Stimulated activated CD4-positive, alpha-beta T cell treated with anti-CD3 and anti-CD28 coated beads, Interleukin-12 subunit alpha, Interleukin-12 subunit beta, amount 100 ng/mL, for 48 hours (primary cell): ENCODE results near the gene FBXO48.
A peak's percentile ranks its signal among the peaks of the same experiment; 100 is the strongest.
"Not testable (repeated sequence)": the region's sequence is repeated elsewhere in the genome, so short reads cannot be mapped to it uniquely, and the experiment has no call there.

ENCODE experiments used
- DNase-seq, 3 donors: peaks; one replicate each; pipeline ENCODE4 v3.0.0-alpha.2; 2020; ENCODE audit warnings: low read depth in 2 of 3, low spot score in 1 of 3

FBXO48 gene, protein sequence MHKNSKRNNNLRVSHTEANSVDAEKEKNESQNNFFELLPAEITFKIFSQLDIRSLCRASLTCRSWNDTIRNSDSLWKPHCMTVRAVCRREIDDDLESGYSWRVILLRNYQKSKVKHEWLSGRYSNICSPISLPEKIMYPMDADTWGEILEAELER

DNA sequence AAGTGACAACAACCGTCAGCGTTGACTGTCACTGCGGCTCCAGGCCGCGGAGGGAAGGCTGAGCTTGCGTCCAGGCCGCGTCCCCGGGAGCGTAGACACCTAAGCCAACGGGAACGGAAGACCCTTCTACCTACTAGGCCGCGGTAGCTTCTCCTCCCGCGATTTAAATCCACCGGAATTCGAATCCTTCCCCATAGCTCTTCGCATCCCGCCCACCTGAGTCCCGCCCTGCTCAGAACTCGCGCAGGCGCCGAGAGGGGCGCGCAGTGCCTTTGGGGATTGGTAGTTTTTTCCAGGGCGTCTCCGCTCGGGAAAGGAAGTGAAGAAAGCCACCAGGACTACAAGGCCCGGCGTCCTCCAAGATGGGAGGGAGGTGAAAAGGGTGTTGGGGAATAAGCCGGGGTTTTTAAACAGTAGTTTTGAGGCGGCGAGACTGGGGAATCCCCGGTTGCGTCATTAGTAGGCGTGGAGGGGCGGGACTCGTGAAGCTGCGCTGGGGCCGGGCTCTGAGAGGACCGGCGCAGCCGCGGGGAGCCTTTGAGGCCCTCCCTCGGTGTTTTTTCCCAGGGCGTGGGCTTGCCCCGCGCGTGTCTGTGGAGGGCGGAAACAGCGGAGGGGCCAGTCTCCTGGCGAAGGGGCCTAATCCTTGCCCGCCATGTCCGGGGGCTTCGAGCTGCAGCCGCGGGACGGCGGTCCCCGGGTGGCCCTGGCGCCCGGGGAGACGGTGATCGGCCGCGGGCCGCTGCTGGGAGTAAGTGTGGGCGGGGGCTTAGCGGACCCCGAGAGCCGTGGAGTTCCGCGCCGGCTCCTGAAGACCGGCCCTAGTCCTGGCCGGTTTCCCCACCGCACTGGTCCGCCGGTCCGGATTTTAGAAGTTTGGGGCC lies at the start of gene FBXO48, which contains the start of gene APLF:
Gene FBXO48, minus strand, starts transcription at position 218 of the 884 bp plus-strand sequence. CDS start 2,149 bp downstream, outside the sequence.
Gene APLF, plus strand, starts transcription at position 509 of the 884 bp plus-strand sequence. Its CDS starts 147 bp downstream, at position 656.
- peak; percentile 96 to 98 (median 96) for DNase-seq

DNA sequence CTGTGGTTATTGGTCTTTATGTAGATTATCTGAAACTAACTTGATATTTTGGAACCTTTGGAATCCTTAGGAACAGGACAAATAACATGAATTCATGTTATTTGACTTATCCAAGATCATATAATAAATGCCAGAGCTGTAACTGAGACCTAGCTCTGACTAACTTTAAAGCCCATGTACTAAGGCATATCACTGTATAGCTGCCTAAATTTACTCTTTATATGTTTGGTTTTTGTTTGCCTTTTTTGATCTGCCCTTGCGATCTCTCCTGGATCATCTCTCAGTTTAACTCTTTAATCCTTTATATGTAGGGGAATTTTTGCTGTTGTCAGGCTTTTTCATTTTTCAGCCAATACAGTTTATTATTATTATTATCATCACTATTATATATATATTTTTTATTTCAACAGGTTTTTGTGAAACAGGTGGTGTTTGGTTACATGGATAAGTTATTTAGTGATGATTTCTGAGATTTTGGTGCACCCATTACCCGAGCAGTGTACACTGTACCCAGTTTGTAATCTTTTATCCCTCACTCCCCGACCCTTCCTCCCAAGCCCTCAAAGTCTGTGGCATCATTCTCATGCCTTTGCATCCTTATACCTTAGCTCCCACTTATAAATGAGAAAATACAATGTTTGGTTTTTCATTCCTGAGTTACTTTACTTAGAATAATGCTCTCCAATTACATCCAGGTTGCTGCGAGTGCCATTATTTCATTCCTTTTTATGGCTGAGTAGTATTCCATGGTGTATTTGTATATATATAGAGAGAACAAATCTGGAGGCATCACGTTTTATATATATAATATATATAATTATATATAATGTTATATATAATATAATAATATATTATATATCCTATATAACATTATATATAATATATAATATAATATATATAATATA lies 49.2 kb upstream of the FBXO48 start:
- no peak for DNase-seq

DNA sequence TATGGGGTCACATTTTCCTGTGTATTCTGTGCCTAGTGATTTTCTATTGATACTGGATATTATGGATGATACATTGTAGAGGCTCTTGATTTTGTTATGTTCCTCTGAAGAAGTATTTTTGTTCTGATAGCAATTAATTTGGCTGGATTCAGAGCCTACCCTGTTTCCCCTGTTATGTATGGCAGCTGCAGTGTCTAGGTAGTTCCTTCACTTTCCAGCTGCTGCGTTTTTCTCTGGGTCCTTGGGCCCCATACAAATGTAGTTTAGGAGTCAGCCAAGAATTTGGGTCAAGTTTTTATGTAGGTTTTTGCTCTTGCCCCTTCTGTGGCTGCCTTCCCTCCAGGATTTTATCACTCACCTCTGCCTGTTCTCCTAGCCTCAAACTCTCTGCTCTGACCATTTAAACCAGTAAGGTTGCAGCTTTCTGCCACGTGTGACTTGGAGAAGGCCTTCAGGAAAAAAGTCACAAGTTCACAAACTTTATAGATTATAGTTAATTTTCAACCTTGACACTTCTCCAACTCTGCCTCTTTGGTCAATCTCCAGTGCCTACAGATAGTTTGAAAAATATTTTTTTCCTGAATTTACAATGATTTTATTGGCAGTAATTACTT lies 47.3 kb upstream of the FBXO48 start:
- no peak for DNase-seq

DNA sequence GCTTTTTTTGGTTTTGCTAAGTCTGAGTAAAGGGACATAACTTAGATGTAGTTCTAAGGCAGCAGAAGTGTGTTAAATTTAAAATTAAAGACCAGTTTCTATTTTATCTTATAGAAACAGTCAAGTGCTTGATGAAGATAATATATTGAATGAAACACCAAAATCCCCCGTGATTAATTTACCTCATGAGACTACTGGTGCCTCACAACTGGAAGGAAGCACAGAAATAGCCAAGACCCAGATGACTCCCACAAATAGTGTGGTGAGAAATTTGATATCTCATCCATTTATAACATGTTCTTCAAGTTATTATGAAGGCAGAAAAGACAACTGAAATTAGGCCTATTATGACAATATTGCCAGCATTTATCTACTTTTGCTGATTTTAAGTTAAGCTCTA lies 45.9 kb upstream of the FBXO48 start:
- no peak for DNase-seq

DNA sequence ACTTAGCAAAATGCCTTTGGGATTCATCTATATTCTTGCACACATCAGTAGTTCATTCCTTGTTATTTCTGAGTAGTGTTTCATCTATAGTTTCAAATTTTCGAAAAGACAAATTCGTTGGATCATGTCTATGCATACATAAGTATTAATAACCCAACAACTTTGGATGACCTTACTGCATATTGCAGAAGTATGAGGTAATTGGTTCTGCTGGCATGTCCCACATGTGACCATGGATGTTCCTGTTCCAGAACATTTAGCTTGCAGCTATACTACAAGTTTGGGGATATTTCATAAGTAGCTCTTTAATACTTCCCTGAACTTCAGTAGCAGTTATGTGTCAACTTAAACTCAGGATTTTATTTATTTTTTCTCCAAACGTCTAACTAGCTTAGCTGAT lies 45.2 kb upstream of the FBXO48 start:
- DNase-seq = no peak

DNA sequence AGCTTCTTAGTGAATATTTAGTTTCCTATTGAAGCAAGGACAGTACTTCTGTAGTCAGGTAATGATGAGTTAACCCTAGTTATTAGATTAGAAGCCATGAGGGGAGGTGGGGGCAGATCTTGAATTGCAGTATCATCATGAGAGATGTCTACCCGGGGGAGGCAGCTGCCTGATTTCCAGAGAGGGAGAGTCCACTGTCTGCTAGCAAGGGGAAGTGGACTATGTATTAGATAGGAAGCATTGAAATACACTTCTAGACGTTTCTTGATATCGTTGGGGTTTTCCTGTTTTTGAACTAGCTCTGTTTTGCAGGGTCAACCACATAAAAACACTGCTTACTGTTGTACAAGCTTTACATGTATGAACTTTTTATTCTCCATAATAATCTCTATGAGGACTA lies 39.1 kb upstream of the FBXO48 start:
- DNase-seq = no peak

DNA sequence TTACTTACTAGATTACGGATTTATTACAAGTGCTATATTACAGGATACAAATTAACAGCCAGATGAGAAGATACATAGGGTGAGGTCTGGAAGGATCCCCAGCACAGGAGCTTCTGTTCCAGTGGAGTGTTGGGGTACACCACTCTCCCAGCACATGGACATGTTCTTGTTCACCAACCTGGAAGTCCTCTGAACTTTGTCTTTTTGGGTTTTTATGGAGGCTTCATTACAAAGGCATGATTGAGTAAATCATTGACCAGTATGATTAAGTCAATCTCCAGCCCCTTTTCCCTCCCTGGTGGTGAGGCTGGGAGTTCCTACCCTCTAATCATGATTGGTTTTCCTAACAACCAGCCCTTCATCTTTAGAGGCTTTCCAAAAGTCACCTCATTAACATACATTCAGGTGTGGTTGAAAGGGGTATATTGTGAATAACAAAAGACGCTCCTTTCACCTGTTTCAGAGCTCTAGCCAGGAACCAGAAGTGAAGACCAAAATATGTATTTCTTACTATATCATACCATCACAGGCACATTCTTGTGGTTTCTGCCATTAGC lies 38.6 kb upstream of the FBXO48 start:
- DNase-seq = no peak

DNA sequence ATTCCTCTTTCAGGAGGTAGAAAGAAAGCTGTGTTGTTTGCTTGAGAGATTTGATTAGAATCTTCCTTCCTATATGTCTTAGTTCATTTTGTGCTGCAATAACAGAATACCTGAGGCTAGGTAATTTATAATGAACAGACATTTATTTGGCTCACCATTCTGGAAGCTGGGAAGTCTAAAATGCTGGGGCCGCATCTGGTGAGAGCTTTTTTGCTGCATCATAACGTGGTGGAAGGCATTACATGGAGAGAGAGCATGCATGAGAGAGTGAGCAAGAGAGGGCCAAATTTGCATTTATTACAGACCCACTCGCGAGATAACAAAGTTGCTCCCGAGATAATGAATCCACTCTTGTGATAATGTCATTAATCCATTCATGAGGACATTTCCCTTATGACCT lies 34.7 kb upstream of the FBXO48 start:
- DNase-seq = no peak

DNA sequence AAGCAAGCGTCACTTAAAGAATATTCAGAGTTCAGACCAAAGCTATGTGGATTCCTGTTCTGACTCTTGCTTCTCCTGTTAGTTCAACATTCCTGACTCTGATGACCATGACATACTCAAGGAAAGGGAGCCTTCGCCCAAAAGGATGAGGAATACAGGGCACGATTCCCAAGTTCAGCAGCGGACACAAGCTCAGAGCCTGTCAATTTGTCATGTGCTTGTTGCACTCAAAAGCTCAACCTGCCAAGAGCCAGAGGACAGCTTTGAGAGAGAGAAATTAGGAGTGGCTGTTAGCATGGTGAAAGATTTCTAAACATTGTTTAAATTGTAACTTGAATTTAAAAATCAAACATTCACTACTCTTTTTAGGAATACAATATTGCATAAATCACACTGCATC lies 33.6 kb upstream of the FBXO48 start:
- DNase-seq = no peak

DNA sequence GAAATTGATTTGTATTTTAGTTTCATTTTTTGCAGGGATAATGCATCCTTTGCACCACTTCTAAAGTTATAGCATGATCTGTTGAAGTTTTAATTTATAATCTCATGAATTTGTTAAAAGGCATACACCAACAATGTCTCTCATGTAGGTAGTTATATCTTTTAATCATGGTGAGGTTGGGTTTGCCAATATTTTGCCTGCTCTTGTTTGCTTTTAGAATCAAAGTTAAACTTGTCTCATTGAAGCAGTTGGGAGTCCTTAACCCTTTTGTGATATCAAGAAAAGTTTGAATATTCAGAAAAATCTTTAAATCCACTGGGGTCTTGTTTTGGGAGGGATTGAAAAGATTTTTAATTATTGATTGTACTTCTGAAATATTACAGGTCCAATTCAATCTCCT lies 32.0 kb upstream of the FBXO48 start:
- DNase-seq = no peak

DNA sequence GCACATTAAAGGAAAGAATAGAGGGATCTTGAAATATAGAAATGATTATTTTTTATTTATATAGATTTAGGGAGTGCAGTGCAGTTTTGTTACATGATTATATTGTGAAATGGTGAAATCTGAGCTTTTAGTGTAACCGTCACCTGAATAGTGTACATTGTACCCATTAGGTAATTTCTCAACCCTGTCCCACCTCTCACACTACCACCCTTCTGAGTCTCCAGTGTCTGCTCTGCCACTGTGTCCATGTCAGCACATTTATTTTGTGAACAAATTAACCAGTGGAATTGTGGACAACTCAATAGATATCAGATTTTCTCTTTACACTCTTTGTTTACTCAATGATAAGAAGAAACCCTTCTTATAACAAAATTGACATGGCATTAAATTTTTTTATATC lies 24.5 kb upstream of the FBXO48 start:
- no peak for DNase-seq

DNA sequence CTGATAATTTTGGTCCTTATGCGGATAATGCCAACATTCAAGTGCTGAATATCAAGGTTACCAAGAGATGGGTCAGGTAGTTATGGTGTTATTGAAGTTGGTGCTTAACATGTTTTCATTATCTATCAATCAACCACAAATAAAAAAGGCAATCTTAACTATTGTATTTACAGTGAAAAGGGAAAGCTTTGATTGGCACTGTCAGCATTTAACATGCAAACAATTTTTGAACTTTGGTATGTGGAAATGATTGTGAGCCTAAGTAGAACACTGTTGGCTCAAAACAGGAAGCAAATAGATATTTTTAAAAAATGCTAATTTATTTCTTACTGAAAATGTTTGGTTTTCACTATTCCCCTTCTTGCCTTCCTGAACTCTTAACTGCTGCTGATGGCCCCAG lies 22.2 kb upstream of the FBXO48 start:
- DNase-seq = no peak

DNA sequence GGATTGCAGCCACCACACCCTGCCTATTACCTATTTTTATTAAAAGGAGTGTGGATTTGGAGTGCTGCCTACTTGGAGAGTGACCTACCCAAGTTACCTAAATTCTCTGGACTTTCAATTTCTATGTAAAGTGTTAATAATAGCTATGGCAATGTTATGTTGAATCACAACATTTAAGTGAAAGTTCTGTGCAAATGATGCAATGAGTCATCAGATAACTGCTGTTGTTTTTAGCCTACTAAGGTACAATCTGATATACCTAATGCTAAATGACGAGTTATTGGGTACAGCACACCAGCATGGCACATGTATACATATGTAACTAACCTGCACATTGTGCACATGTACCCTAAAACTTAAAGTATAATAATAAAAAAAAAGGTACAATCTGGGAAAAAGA lies 21.5 kb upstream of the FBXO48 start:
- not testable (repeated sequence) for DNase-seq

DNA sequence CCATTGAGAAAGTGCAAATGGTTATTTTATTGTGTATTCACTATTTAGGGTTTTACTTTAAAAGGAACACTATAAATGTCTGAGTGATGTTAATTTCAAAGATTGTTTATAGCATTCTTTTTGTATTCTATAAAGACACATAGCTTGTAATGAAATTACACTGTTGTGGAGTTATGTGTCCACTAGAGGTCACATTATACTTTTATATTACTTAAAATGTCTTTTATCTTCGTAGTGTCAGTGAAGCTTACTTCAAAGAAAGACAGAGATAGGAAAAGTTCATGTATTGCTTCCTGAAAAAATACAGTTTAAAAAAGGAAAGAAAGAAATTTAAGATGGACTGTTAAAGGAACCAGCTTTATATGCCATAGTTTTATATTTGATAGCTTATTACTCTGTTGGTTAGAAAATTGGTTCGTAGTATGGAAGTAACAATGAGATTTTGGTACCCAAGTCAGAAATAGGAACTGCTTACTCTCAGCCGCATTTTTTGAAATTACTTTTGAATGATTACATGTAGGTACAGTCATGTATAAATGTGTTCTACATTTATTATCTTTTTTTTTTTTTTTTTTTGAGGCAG lies 20.8 kb upstream of the FBXO48 start:
- no peak for DNase-seq

DNA sequence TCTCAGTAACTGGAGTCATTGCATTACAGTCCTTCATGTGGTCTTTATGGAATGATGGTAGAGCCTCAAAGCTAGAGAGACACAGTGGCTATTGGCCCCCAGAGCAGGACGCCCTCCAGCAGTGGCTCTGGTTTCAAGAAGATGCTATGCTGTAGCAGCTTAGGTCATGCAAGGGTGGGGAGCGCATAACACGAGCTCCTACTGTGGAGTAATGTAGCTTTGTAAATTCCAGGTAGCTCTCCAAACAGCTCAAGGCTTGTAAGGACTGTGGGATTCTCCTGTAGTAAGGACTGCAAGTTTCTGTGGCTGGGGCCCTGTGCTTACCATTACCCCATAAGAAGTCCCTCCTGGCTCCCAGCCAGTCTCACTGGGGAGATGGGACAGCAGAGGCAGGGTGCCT lies 15.9 kb upstream of the FBXO48 start:
- no peak for DNase-seq

DNA sequence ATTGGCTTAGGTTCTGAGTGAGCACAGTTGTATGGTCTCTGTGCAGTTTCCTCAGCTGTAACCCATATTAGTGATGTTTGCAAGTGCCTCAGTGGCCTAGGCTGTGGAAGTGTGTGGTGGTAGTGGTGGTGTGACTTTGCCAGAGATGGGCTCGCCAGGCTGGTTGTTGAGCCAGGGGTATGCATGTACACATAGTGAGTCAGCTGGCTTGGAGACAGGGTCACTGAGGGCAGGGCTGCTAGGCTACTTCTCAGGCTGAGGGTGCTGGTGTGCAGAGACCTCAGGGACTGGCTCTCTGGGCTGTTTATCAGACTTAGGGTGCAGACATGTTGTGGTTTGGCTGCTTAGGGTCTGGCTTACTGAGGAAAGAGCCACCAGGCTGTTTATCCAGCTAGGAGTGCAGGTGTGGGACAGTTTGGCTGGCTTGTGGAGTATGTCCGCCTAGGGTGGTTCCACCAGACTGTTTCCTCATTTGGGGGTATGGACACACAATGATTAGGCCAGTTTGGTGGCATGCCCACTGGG lies 15.3 kb upstream of the FBXO48 start:
- no peak for DNase-seq

DNA sequence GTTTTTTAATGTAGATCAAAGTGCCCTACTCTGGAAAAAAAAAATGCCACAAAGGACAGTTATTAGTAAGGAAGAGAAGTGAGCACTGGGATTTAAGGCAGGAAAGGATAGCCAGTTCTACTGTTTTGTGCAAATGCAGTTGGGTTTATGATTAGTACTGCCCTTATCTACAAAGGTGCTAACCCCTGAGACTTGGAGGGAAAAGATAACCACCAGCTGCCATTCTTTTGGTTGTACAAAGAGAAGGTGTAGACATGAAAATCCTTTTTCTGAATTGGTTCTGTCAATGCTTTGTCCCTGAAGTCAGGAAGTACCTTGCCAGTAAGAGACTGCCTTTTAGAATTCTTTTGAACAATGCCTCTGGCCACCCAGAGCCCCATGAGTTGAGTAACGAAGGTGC lies 11.6 kb upstream of the FBXO48 start:
- DNase-seq = no peak

DNA sequence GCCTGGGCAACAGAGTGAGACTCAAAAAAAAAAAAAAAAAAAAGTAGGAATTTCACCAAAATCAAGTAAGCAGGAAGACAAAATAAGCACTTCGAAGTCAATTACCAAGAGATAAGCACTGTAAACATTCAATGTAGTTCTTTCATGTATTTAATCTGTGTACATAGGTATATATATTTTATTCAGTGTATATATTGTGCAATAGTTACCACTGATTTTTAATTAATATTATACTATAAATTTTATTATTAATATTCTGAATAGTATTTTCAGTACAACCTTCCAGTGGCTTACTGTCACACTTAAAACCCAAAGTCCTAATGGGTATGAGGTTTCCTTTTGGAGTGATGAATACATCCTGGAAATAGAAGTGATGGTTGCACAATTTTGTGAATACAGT lies 9.4 kb upstream of the FBXO48 start:
- no peak for DNase-seq

DNA sequence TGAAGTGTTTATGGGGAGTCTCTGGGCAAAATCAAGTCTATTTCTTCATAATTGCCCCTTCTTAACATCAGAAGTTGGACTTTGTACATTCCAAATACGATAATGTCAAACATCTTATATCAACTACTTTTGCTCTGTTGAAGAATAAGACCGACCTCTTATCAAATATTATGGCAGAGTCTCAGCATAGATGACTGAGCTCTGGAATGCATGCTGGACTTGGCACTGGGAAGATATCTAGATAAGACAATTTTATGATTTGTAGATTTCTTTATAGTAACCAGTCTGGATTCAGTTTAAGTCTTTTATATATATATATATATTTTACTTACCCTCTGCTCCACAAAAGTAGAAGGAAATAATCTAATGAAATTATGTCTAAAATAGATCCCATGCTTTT lies 8.5 kb upstream of the FBXO48 start:
- no peak for DNase-seq

DNA sequence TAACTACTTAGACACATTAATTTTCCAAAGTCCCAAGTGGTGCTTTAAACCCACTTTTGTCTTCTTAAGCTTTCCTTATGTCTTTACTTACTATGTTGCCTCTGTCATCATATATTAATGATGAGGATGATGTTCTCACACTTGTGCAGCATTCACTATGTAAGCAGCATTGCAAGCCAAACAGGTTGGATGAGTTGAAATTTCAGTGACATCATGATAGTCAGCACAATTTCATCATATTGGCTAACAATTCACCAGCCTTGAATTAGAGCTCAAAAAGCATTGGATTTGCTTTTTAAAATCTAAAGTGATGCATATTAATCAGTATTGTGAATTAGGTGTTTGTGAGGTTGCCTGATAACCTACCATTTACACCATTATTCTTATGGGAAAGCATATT lies 8.0 kb upstream of the FBXO48 start:
- no peak for DNase-seq
